WERI-Rb-1 (cell line): ENCODE results near the gene SUPT4H1.

Experiments used
- DNase-seq: peaks from one replicate; pipeline ENCODE4 v3.0.0-alpha.2; 2020
- H3K27ac ChIP-seq: fragments of 250-450 bp; sonication (Bioruptor Pico); 2 replicates; pipeline ENCODE4 v1.5.1; 2020; ENCODE audit warnings: mild to moderate bottlenecking, moderate library complexity
- H3K27me3 ChIP-seq: fragments of 250-450 bp; sonication (Bioruptor Pico); 2 replicates; pipeline ENCODE4 v1.5.1; 2021; ENCODE audit warnings: mild to moderate bottlenecking, low read depth, moderate library complexity; ENCODE audit not compliant: insufficient read depth, severe bottlenecking
- H3K36me3 ChIP-seq: fragments of 250-450 bp; sonication (Bioruptor Pico); 2 replicates; pipeline ENCODE4 v1.5.1; 2020; ENCODE audit warnings: mild to moderate bottlenecking, moderate library complexity
- H3K4me3 ChIP-seq: 2 replicates; pipeline ENCODE4 v1.5.1; 2011; ENCODE audit warnings: low read depth, mild to moderate bottlenecking, control low read depth, low read length
- H3K9me3 ChIP-seq: fragments of 250-450 bp; sonication (Bioruptor Pico); 2 replicates; pipeline ENCODE4 v1.5.1; 2021; ENCODE audit warnings: mild to moderate bottlenecking, moderate library complexity; ENCODE audit not compliant: severe bottlenecking
- CTCF ChIP-seq: IDR thresholded peaks from 2 replicates; pipeline ENCODE4 v1.5.1; 2011; ENCODE audit warnings: low read depth, mild to moderate bottlenecking, control low read depth, inconsistent platforms, low read length

The SUPT4H1 gene

GRCh38 chr17:58356231-58356630 is 4.2 kb upstream of the SUPT4H1 start:
- Histone ChIP-seq H3K9me3 (no peaks in the 10 kb centered on the region), H3K27me3 (no peaks in the 10 kb centered on the region), H3K27ac (no peak overlapping the region), H3K36me3 (no peaks in the 10 kb centered on the region; the same call in 1 of the 2 replicates), H3K4me3 (no peak overlapping the region)
- DNase-seq: no peak
- no peak for TF ChIP-seq CTCF

GRCh38 chr17:58354541-58355216 is 2.7 kb upstream of the SUPT4H1 start:
- Histone ChIP-seq H3K36me3 (peaks cover 12% of the 10 kb centered on the region), H3K9me3 (no peaks in the 10 kb centered on the region), H3K27ac (no peak overlapping the region), H3K27me3 (no peaks in the 10 kb centered on the region), H3K4me3 (no peak overlapping the region)
- DNase-seq: no peak
- TF ChIP-seq CTCF: no peak

GRCh38 chr17:58353389-58353825 is 1.4 kb upstream of the SUPT4H1 start:
- no peak for TF ChIP-seq CTCF
- Histone ChIP-seq H3K4me3 (peak overlapping the region; percentile 92), H3K36me3 (peaks cover 25% of the 10 kb centered on the region), H3K27ac (peak overlapping the region; percentile 80), H3K27me3 (no peaks in the 10 kb centered on the region), H3K9me3 (no peaks in the 10 kb centered on the region)
- no peak for DNase-seq

- H3K36me3 ChIP-seq: peaks cover 31% of the 10 kb centered on the region
- peak; percentile 71 for DNase-seq
- H3K4me3 ChIP-seq: peak overlapping the region; percentile 92
- peak overlapping the region; percentile 80 for H3K27ac ChIP-seq
- no peaks in the 10 kb centered on the region for H3K9me3 ChIP-seq
- no peak for TF ChIP-seq CTCF
- H3K27me3 ChIP-seq: no peaks in the 10 kb centered on the region
Observed at GRCh38 chr17:58352596-58353388, 791 bp upstream of the SUPT4H1 start.

GRCh38 chr17:58351182-58351581 is 819 bp downstream of the SUPT4H1 start:
- DNase-seq: no peak
- H3K36me3 ChIP-seq: peaks cover 47% of the 10 kb centered on the region
- no peaks in the 10 kb centered on the region for H3K9me3 ChIP-seq
- H3K4me3 ChIP-seq: peak overlapping the region; percentile 92
- no peaks in the 10 kb centered on the region for H3K27me3 ChIP-seq
- H3K27ac ChIP-seq: 0 out of 2 replicates have a peak overlapping the region, but pooled peaks have one; percentile 74
- TF ChIP-seq CTCF: no peak
